GM12864 (cell line): ENCODE data around the gene ABCF1.

Experiments used
- DNase-seq: peaks from one replicate; pipeline ENCODE4 v3.0.0-alpha.2; 2011; ENCODE audit warnings: low read depth
- H3K4me3 ChIP-seq: 2 replicates; pipeline ENCODE4 v1.5.1; 2011; ENCODE audit warnings: mild to moderate bottlenecking, low read depth, low read length, control low read depth
- TF ChIP-seq, protein P1 (sequence below): IDR thresholded peaks from 2 replicates; pipeline ENCODE4 v1.5.1; 2011; ENCODE audit warnings: low read depth, mild to moderate bottlenecking, moderate library complexity, low read length, control low read depth, inconsistent platforms; ENCODE audit errors: missing control alignments

Gene ABCF1

DNA sequence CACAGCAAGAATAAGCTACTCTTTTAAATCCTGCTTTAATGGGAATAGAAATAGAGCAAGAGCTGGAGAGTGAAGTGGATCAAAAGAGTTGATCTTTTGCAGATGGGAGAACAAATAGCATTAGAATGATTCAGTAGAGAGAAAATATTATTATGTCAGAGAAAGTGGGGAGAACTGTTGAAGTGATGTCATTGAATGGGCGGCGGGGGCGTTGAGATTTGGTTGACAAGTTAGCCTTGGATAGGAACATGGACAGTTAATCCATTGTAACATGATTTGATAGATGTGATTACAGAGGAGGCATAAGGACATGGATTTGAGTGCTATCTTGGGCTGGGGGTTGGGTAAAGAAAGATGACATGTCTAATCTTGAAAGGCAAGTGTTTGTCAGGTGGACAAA is 64.6 kb downstream of the ABCF1 start:
- H3K4me3 ChIP-seq, result no peak overlapping the region
- TF ChIP-seq, protein P1, sequence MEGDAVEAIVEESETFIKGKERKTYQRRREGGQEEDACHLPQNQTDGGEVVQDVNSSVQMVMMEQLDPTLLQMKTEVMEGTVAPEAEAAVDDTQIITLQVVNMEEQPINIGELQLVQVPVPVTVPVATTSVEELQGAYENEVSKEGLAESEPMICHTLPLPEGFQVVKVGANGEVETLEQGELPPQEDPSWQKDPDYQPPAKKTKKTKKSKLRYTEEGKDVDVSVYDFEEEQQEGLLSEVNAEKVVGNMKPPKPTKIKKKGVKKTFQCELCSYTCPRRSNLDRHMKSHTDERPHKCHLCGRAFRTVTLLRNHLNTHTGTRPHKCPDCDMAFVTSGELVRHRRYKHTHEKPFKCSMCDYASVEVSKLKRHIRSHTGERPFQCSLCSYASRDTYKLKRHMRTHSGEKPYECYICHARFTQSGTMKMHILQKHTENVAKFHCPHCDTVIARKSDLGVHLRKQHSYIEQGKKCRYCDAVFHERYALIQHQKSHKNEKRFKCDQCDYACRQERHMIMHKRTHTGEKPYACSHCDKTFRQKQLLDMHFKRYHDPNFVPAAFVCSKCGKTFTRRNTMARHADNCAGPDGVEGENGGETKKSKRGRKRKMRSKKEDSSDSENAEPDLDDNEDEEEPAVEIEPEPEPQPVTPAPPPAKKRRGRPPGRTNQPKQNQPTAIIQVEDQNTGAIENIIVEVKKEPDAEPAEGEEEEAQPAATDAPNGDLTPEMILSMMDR, result no peak
- no peak for DNase-seq

DNA sequence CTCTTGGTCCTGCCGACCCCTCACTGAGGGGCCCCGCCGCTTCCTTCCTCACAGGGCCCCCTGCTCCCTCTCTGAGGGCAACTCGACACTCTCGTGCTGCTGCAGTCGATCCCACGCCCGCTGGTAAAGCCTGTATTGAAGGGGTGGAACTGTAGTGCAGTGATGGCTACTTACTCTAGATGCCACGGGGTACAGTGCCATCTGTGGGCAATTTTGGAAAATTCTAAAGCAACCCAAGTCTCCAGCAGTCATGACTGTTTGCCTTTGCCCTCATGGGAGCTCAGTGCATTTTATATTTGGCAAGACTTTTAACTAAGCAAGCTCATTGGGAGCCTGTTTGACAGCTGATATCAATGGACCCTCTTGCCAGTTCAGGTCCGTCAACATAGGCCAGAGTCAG is 69.2 kb downstream of the ABCF1 start:
- DNase-seq, result no peak
- TF ChIP-seq, protein P1, result no peak
- no peak overlapping the region for H3K4me3 ChIP-seq

DNA sequence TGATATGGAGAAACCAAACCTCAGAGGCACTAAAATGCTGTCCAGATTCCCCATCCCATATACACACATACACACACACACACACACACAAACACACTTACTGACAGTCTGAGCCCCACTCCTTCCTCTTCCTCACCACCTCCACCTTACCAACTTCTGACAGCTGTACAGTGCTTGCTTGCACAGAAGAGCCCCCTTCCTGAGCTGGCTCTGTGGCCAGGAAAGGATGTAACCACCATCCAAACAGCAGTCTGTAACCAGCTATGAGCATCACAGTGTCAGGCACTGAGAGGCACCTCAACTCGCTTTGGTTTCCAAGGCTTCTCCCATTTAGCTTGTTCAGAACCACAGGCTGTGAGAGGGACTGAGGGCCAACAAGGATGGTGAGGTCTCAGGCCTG is 69.8 kb downstream of the ABCF1 start:
- no peak overlapping the region for H3K4me3 ChIP-seq
- DNase-seq, result no peak
- TF ChIP-seq, protein P1, result no peak
